Left renal cortex interstitium (tissue), 4 donors: ENCODE results near the gene IGF1R. TPM values are rescaled to one million over a fixed set of nuclear protein-coding genes. Genes with fewer than 3 reads are reported as not detected.

Experiments
- DNase-seq, 4 donors: peaks; one replicate each; pipeline ENCODE4 v3.0.0-alpha.2; 2013; ENCODE audit warnings: low read depth in 4 of 4, low spot score in 2 of 4, missing footprints in 1 of 4
- polyA plus RNA-seq, 4 donors: library from polyadenylated mRNA; unstranded; fragments of 120-200 nt; gene quantifications; one replicate each; pipeline ENCODE4 v1.2.1, GENCODE V29; 2013; ENCODE audit not compliant: insufficient read length in 4 of 4

IGF1R gene
- polyA plus RNA-seq, 4 donors: 38.3 to 61.2 (median 50.7) TPM

GRCh38 chr15:98872774-98873173, 224.4 kb downstream of the IGF1R start:
- no peak for DNase-seq

- DNase-seq: no peak
These were observed 225.3 kb downstream of the IGF1R start for GRCh38 chr15:98873441-98874218.

GRCh38 chr15:98874370-98874769, 226.0 kb downstream of the IGF1R start:
- DNase-seq: no peak

GRCh38 chr15:98874773-98875172, 226.4 kb downstream of the IGF1R start:
- no peak for DNase-seq

GRCh38 chr15:98875309-98875708, 227.0 kb downstream of the IGF1R start:
- DNase-seq: no peak

GRCh38 chr15:98876451-98877369, 228.4 kb downstream of the IGF1R start:
- no peak for DNase-seq

GRCh38 chr15:98878172-98878571, 229.8 kb downstream of the IGF1R start:
- no peak for DNase-seq

- DNase-seq: no peak
These were observed 230.5 kb downstream of the IGF1R start for GRCh38 chr15:98878862-98879261.

- DNase-seq: no peak
These were observed 233.5 kb downstream of the IGF1R start for GRCh38 chr15:98881526-98882520.

GRCh38 chr15:98883478-98883877, 235.1 kb downstream of the IGF1R start:
- DNase-seq: no peak

- DNase-seq: no peak
These were observed 236.6 kb downstream of the IGF1R start for GRCh38 chr15:98884894-98885293.

GRCh38 chr15:98887976-98888375, 239.6 kb downstream of the IGF1R start:
- no peak for DNase-seq

GRCh38 chr15:98888820-98889479, 240.6 kb downstream of the IGF1R start:
- DNase-seq: no peak

GRCh38 chr15:98889930-98890695, 241.8 kb downstream of the IGF1R start:
- DNase-seq: no peak

GRCh38 chr15:98891301-98891700, 243.0 kb downstream of the IGF1R start:
- no peak for DNase-seq

- DNase-seq: no peak
These were observed 245.1 kb downstream of the IGF1R start for GRCh38 chr15:98893401-98893800.

GRCh38 chr15:98894312-98894711, 246.0 kb downstream of the IGF1R start:
- no peak for DNase-seq

GRCh38 chr15:98896002-98896721, 247.8 kb downstream of the IGF1R start:
- no peak for DNase-seq
